Natural killer cell (primary cell): ENCODE data around the gene NRARP. TPM values are rescaled to one million over a fixed set of nuclear protein-coding genes. Genes with fewer than 3 reads are reported as not detected.

ENCODE experiments used
- ATAC-seq, 3 donors: fragments of 150-1000 bp in 2 of 3; fragments of 200-7000 bp in 1 of 3; cut with Tn5 transposase; 1 replicate in 1 of 3; 2 replicates in 2 of 3; pipeline ENCODE4 v1.10.0; 2021; ENCODE audit warnings: mild to moderate bottlenecking in 2 of 3, moderate library complexity in 2 of 3
- DNase-seq, 2 donors: peaks; one replicate each; pipeline versions ENCODE4 v3.0.0 to v3.0.0-alpha.2; 2013 to 2021; ENCODE audit warnings: mixed read lengths in 1 of 2
- H3K27ac ChIP-seq: one replicate; pipeline ENCODE4 v1.5.1; 2013; ENCODE audit warnings: mild to moderate bottlenecking, low read length
- H3K27me3 ChIP-seq: one replicate; pipeline ENCODE4 v1.6.1; 2013; ENCODE audit warnings: low read length; ENCODE audit not compliant: control insufficient read depth, insufficient read depth
- H3K36me3 ChIP-seq: one replicate; pipeline ENCODE4 v1.6.1; 2013; ENCODE audit warnings: low read length; ENCODE audit not compliant: control insufficient read depth, insufficient read depth
- H3K4me1 ChIP-seq: one replicate; pipeline ENCODE4 v1.6.1; 2013; ENCODE audit warnings: low read length; ENCODE audit not compliant: control insufficient read depth, insufficient read depth
- H3K4me3 ChIP-seq: one replicate; pipeline ENCODE4 v1.5.1; 2013; ENCODE audit warnings: low read length
- H3K9me3 ChIP-seq: one replicate; pipeline ENCODE4 v1.6.1; 2013; ENCODE audit warnings: low read length; ENCODE audit not compliant: control insufficient read depth, insufficient read depth
- H3K27ac Mint-ChIP-seq, 2 donors: one replicate each; pipeline ENCODE4 v1.8.0; 2022; ENCODE audit warnings: mild to moderate bottlenecking in 2 of 2, mixed read lengths in 2 of 2, moderate library complexity in 1 of 2
- H3K27me3 Mint-ChIP-seq, 2 donors: one replicate each; pipeline ENCODE4 v1.8.0; 2022; ENCODE audit warnings: low read depth in 2 of 2, mixed read lengths in 2 of 2
- H3K36me3 Mint-ChIP-seq: one replicate; pipeline ENCODE4 v1.8.0; 2022; ENCODE audit warnings: mixed read lengths
- H3K4me1 Mint-ChIP-seq, 2 donors: one replicate each; pipeline ENCODE4 v1.8.0; 2022; ENCODE audit warnings: mixed read lengths in 2 of 2
- H3K4me3 Mint-ChIP-seq: one replicate; pipeline ENCODE4 v1.8.0; 2022; ENCODE audit warnings: mild to moderate bottlenecking, moderate library complexity, mixed read lengths
- H3K9me3 Mint-ChIP-seq, 2 donors: one replicate each; pipeline ENCODE4 v1.8.0; 2022; ENCODE audit warnings: mixed read lengths in 2 of 2
- CTCF ChIP-seq: fragments of 200-600 bp; IDR thresholded peaks from one replicate; pipeline ENCODE4 v1.8.0; 2022; ENCODE audit warnings: antibody characterized with exemption
- WGBS: methylation state at CpG from one replicate; pipeline ENCODE4 v1.1.7; 2013; ENCODE audit warnings: missing lambda C conversion rate; ENCODE audit not compliant: insufficient coverage; 5-methylcytosine and 5-hydroxymethylcytosine counted together
- intact Hi-C: fragments of 100-400 bp; cut with micrococcal nuclease; formaldehyde crosslinking; loops from one replicate; pipeline ENCODE4 v1.14.2; 2022
- total RNA-seq, 4 donors: library from RNA; stranded (reverse); fragments of 120-200 nt in 1 of 4; gene quantifications; one replicate each; pipeline versions ENCODE4 v1.2.3 to v1.2.4, GENCODE V29; 2013 to 2022

NRARP gene
- total RNA-seq, 3 donors from 2014 or later (not counting 1 experiment from before 2014, with no cell fraction given) = 0.88 to 2.3 (median 1.2) TPM

GRCh38 chr9:137315581-137316011 lies 13.5 kb upstream of the NRARP start:
- TF ChIP-seq CTCF = no peak
- intact Hi-C loops = no loop called here
- Histone ChIP-seq H3K9me3 (no peaks in the 10 kb centered on the region), H3K27me3 (peaks cover 5% of the 10 kb centered on the region), H3K27ac (no peak overlapping the region), H3K4me3 (no peak overlapping the region), H3K4me1 (peaks cover 24% of the 10 kb centered on the region), H3K36me3 (no peaks in the 10 kb centered on the region)
- Mint-ChIP-seq H3K4me3 (no peak overlapping the region), H3K27me3 (no peaks in the 10 kb centered on the region), H3K4me1 (peaks cover 3 to 13% of the 10 kb centered on the region in 2 donors), H3K36me3 (no peaks in the 10 kb centered on the region), H3K9me3 (no peaks in the 10 kb centered on the region), H3K27ac (no peak overlapping the region)
- DNase-seq = no peak
- ATAC-seq = no peak
- WGBS = 45% methylated on average over 16 of the region's 18 CpGs

- WGBS = 86% methylated on average over 40 of the region's 42 CpGs
- H3K9me3 ChIP-seq = no peaks in the 10 kb centered on the region
- no peak for DNase-seq
- H3K4me1 Mint-ChIP-seq = peaks cover 0 to 8% of the 10 kb centered on the region in 2 donors
- H3K36me3 ChIP-seq = no peaks in the 10 kb centered on the region
- H3K27ac ChIP-seq = no peak overlapping the region
- H3K4me3 Mint-ChIP-seq = no peak overlapping the region
- intact Hi-C loops = no loop called here
- H3K27me3 ChIP-seq = peaks cover 5% of the 10 kb centered on the region
- H3K27me3 Mint-ChIP-seq = no peaks in the 10 kb centered on the region
- ATAC-seq = no peak
- H3K9me3 Mint-ChIP-seq = no peaks in the 10 kb centered on the region
- peaks cover 16% of the 10 kb centered on the region for H3K4me1 ChIP-seq
- no peaks in the 10 kb centered on the region for H3K36me3 Mint-ChIP-seq
- no peak overlapping the region for H3K4me3 ChIP-seq
- H3K27ac Mint-ChIP-seq = no peak overlapping the region
- no peak for TF ChIP-seq CTCF
These were observed 12.8 kb upstream of the NRARP start for GRCh38 chr9:137314561-137315560.

DNA sequence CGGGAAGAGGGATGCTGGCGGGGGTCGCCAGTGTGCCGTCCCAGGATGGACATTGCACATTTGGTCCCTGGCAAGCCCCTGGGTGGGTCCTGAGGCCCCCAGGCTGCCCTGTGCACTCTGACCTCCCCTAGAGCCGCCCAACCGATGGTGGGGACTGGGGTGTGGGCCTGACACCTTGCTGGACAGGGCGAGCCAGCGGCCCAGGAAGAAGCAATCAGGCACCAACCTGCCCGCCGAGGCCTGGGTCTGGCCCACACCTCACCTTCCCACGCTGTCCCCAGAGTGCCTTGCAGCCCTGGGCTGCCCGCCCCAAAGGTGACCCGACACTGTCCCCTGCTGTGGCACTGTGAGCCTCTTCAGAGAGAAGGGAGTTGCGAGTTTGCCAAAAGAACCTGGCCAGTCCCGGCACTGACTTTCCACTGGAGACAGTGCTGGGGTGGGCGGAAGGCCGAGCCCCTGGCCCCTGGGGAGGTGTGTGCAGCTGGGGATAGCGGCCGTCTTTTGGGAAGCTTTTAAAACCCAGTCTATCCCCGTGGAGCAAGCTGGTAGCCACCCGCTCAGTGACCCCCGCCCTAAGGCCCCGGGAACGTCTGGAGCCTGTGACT lies 12.0 kb upstream of the NRARP start:
- ATAC-seq (no peak), DNase-seq (no peak)
- Histone ChIP-seq H3K27me3 (peaks cover 5% of the 10 kb centered on the region), H3K9me3 (no peaks in the 10 kb centered on the region), H3K27ac (no peak overlapping the region), H3K36me3 (no peaks in the 10 kb centered on the region), H3K4me3 (no peak overlapping the region), H3K4me1 (peaks cover 12% of the 10 kb centered on the region)
- intact Hi-C loops = no loop called here
- Mint-ChIP-seq H3K27ac (no peak overlapping the region), H3K36me3 (no peaks in the 10 kb centered on the region), H3K4me3 (no peak overlapping the region), H3K9me3 (no peaks in the 10 kb centered on the region), H3K4me1 (peaks cover 0 to 5% of the 10 kb centered on the region in 2 donors), H3K27me3 (no peaks in the 10 kb centered on the region)
- 92% methylated on average over 24 of the region's 24 CpGs for WGBS
- TF ChIP-seq CTCF = no peak
